GM10266 (cell line): ENCODE results near the gene SIPA1L3.

ENCODE experiments used
- DNase-seq: peaks from one replicate; pipeline ENCODE4 v3.0.0; 2012; ENCODE audit errors: extremely low spot score
- TF ChIP-seq, protein P1 (sequence below): IDR thresholded peaks from 2 replicates; pipeline ENCODE4 v1.5.1; 2012; ENCODE audit warnings: mild to moderate bottlenecking, low read depth; ENCODE audit not compliant: control insufficient read depth, insufficient read depth; ENCODE audit errors: missing control alignments

SIPA1L3 gene

DNA sequence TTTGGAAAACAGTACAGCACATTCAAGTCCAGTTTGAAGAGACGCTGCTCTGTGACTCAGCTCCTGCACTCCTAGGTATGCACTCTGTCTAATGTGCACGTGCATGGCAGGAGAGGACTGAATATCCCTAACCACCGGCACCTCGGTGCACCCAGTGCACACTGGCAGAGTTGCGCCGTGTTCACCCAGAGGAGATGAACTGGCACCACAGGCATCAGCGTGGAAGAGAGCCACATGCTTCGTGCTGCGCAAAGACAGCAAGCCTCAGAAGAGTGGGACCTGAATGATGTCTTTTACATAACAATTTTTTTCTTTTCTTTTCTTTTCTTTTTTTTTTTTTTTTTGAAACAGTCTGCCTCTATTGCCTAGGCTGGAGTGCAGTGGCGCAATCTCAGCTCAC lies 194.7 kb downstream of the SIPA1L3 start:
- TF ChIP-seq, protein P1, sequence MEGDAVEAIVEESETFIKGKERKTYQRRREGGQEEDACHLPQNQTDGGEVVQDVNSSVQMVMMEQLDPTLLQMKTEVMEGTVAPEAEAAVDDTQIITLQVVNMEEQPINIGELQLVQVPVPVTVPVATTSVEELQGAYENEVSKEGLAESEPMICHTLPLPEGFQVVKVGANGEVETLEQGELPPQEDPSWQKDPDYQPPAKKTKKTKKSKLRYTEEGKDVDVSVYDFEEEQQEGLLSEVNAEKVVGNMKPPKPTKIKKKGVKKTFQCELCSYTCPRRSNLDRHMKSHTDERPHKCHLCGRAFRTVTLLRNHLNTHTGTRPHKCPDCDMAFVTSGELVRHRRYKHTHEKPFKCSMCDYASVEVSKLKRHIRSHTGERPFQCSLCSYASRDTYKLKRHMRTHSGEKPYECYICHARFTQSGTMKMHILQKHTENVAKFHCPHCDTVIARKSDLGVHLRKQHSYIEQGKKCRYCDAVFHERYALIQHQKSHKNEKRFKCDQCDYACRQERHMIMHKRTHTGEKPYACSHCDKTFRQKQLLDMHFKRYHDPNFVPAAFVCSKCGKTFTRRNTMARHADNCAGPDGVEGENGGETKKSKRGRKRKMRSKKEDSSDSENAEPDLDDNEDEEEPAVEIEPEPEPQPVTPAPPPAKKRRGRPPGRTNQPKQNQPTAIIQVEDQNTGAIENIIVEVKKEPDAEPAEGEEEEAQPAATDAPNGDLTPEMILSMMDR = no peak
- no peak for DNase-seq

DNA sequence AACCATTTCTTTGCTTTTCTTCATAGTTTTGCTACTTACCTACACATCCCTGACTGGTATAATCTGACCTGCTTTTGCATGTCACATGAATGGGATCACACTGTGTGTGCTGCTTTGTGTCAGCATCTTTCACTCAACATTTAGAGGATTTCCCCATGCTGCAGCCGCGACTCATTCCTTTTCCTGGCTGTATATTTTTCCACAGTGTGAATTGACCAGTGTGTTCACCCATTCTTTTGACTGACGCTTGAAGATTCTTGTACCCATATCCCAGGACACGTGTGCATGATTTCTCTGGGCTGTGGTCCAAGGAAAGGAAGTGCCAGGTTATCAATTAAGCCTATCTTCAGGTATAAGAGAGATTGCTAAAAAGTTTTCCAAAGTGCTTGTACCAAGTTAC lies 198.6 kb downstream of the SIPA1L3 start:
- TF ChIP-seq, protein P1 = no peak
- DNase-seq = no peak

DNA sequence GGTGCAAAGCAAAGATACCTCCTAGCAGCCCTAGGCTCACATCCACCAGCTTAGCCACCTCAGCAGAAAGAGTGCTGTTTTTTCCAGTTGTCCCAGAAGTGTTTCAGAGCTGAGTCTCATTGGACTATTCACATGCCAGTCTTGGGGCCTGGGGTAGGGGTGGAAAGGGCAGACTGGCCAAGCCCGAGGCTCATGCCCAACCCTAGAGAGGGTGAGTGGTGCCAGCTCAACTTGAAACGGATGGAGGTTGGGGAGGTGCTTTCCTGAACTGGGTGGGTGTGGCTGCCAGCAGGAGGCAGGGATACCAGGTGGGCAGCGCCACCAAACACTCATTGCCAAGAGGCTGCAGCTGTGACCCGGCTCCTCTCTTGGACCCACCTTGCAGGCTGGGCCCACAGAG lies 200.1 kb downstream of the SIPA1L3 start:
- DNase-seq = no peak
- TF ChIP-seq, protein P1 = no peak

DNA sequence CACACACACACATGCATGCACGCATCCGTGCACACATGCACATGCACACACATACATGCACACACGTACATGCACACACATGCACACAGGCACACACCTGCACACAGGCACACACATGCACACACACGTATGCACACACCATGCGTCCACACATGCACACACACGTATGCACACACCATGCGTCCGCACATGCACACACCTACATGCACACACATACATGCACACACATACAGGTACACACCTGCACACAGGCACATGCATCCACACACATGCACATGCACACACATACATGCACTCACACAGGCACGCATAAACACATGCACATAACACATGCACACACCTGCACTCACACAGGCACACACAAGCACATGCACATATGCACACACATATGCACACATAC lies 204.9 kb downstream of the SIPA1L3 start:
- no peak for DNase-seq
- TF ChIP-seq, protein P1 = no peak

DNA sequence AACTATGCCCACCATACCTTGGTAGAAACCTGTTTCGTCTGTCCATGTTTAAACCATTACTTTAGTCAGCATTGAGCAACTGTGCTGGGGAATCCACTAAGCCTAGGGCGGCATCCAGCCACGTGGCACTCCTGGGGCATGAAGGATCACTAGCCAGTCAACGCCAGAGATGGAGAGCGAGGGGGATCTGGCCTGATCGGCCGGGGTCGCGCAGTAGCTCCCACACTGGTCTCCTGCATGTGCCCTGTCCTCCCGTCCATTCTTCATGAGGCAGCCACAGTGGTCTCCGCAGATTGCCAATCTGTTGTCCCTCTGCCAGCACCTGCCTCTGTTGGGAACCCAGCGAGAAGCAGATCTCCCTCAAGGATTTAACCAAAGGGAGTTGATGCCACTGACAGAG lies 207.6 kb downstream of the SIPA1L3 start:
- DNase-seq = no peak

DNA sequence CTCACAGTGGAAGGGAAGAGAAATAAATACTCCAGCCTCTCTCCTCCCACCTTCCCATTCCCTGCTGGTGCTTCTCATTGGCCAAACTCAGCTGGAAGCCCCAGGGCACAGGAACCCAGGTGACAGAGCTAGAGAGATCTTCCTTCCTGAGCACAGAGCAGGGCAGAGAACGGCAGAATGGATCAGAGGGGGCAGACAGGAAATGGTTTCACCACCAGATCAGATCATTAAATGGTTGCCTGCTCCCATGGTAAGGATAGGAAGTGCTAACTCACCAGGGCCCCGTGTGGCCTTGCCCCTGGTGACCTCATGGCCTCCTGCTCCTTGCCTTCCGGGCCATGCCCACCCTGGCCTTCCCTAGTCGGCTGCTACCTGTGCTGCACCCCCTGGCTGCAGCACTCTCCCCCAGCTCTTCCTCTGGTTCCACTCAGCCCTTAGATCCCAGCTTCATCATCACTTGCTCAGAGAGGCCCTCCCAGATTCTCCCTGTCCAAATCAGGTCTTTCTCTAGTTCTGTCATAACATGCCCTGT lies 208.3 kb downstream of the SIPA1L3 start:
- TF ChIP-seq, protein P1 = no peak
- DNase-seq = no peak

More for the DNA sequence above, 207.6 kb downstream of the SIPA1L3 start:
- TF ChIP-seq, protein P1 = no peak

DNA sequence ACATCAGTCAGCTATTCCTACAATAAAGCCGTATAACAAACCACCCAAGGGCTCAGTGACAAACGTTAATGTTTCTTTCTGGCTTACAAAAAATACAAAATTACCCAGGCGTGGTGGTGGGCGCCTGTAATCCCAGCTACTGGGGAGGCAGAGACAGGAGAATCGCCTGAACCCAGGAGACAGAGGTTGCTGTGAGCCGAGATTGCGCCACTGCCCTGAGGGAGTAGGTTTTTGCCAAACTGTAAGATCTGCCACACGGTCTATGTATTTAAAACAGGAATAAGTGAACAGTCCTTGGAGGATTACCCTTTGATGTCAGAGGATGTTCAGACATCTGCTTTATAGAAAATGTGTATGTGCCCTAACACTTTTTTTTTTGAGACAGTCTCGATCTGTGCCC lies 211.2 kb downstream of the SIPA1L3 start:
- TF ChIP-seq, protein P1 = no peak

More for the DNA sequence above, 211.2 kb downstream of the SIPA1L3 start:
- DNase-seq = no peak
